Aorta (tissue), 5 donors: ENCODE data around the gene CCL21. TPM values are rescaled to one million over a fixed set of nuclear protein-coding genes. Genes with fewer than 3 reads are reported as not detected.
"Not testable (repeated sequence)": the region's sequence is repeated elsewhere in the genome, so short reads cannot be mapped to it uniquely, and the experiment has no call there.

ENCODE experiments used
- ATAC-seq: fragments of 200-7000 bp; cut with Tn5 transposase; one replicate; pipeline ENCODE4 v1.9.1; 2022; ENCODE audit warnings: moderate library complexity; ENCODE audit not compliant: low FRiP score
- DNase-seq, 2 donors: peaks; one replicate each; pipeline ENCODE4 v3.0.0-alpha.2; 2020
- H3K27ac ChIP-seq, 2 donors: one replicate each; pipeline ENCODE4 v1.5.1; 2013; ENCODE audit warnings: low read length in 2 of 2, mild to moderate bottlenecking in 2 of 2, moderate library complexity in 2 of 2, control low read depth in 1 of 2, inconsistent platforms in 1 of 2, low read depth in 1 of 2
- H3K27me3 ChIP-seq, 2 donors: one replicate each; pipeline ENCODE4 v1.6.1; 2013; ENCODE audit warnings: control low read depth in 1 of 2, low read length in 1 of 2, mild to moderate bottlenecking in 1 of 2, moderate library complexity in 1 of 2; ENCODE audit not compliant: insufficient read depth in 2 of 2, control insufficient read depth in 1 of 2
- H3K36me3 ChIP-seq, 2 donors: one replicate each; pipeline ENCODE4 v1.6.1; 2013; ENCODE audit warnings: control low read depth in 1 of 2, low read length in 1 of 2, mild to moderate bottlenecking in 1 of 2; ENCODE audit not compliant: insufficient read depth in 2 of 2, control insufficient read depth in 1 of 2
- H3K4me1 ChIP-seq, 2 donors: one replicate each; pipeline ENCODE4 v1.6.1; 2013; ENCODE audit warnings: low read length in 2 of 2, control low read depth in 1 of 2, mild to moderate bottlenecking in 1 of 2, moderate library complexity in 1 of 2; ENCODE audit not compliant: insufficient read depth in 2 of 2, control insufficient read depth in 1 of 2
- H3K4me3 ChIP-seq, 2 donors: one replicate each; pipeline ENCODE4 v1.5.1; 2013; ENCODE audit warnings: low read length in 2 of 2, control low read depth in 1 of 2, mild to moderate bottlenecking in 1 of 2
- H3K9me3 ChIP-seq: one replicate; pipeline ENCODE4 v1.6.1; 2013; ENCODE audit warnings: mild to moderate bottlenecking, low read length; ENCODE audit not compliant: control insufficient read depth
- WGBS, 2 donors: extraction: QIAGEN DNeasy Blood & Tissue Kit; methylation state at CpG; one replicate each; pipeline ENCODE4 v1.1.7; 2013; 5-methylcytosine and 5-hydroxymethylcytosine counted together
- intact Hi-C, 2 donors: fragments of 100-400 bp; cut with DNase I; formaldehyde crosslinking; loops; one replicate each; pipeline versions ENCODE4 v1.14.2 to v1.15.0; 2022
- long read RNA-seq, 2 donors: library from polyadenylated mRNA; unstranded; transcript quantifications; one replicate each; pipeline ENCODE4 v2.0.0, GENCODE V29; 2020 to 2021
- polyA plus RNA-seq, 2 donors: library from polyadenylated mRNA; stranded (reverse); fragments of 200-250 nt; gene quantifications; one replicate each; pipeline ENCODE4 v1.2.3, GENCODE V29; 2013
- total RNA-seq, 2 donors: library from RNA; stranded (reverse); fragmentation: NEBNext Ultra II Directional; extraction: Animal tissue kit (Norgen Biotek cat#: 25700); gene quantifications; one replicate each; pipeline ENCODE4 v1.2.1, GENCODE V29; 2021
- donor health status: healthy with polysubstance abuse.
- donor health status: Bipolar disorder and iron deficiency.
- donor health status: DM: no; HTN: no; CAD: no.
- donor health status: DM: no; HTN: no; CAD: no.
- donor health status: DM: yes; HTN: yes; CAD: no.

Gene CCL21, protein sequence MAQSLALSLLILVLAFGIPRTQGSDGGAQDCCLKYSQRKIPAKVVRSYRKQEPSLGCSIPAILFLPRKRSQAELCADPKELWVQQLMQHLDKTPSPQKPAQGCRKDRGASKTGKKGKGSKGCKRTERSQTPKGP
- total RNA-seq (10 to 100 TPM; 13.0 to 29.1 TPM), polyA plus RNA-seq (1 to 10 TPM; 1.4 to 2.4 TPM)
- long read RNA-seq, donor 1, partial matches to known transcripts = 0 of 3 reads
- long read RNA-seq, donor 1, other reads (novel, unspliced or antisense) = 0 of 3 reads
- long read RNA-seq, donor 2, partial matches to known transcripts = 3 of 6 reads
- long read RNA-seq, donor 2, other reads (novel, unspliced or antisense) = 0 of 6 reads

- Histone ChIP-seq H3K27me3 (no peaks in the 10 kb centered on the region), H3K4me3 (no peak within 1 kb of the TSS), H3K9me3 (no peaks in the 10 kb centered on the region), H3K27ac (no peak within 1 kb of the TSS), H3K4me1 (no peaks in the 10 kb centered on the region), H3K36me3 (no peaks in the 10 kb centered on the region)
- intact Hi-C loops = no loop called here
- ATAC-seq (peak; percentile 59), DNase-seq (peak in 1 of 2 donors; percentile 70)
- 31 to 35% methylated on average over 2 of the region's 2 CpGs for WGBS, 2 donors
These were observed at the start of gene CCL21 for GRCh38 chr9:34710023-34710422. Gene CCL21 (minus strand): TSS chr9:34710136. CDS start chr9:34710066, 70 bp downstream.

DNA sequence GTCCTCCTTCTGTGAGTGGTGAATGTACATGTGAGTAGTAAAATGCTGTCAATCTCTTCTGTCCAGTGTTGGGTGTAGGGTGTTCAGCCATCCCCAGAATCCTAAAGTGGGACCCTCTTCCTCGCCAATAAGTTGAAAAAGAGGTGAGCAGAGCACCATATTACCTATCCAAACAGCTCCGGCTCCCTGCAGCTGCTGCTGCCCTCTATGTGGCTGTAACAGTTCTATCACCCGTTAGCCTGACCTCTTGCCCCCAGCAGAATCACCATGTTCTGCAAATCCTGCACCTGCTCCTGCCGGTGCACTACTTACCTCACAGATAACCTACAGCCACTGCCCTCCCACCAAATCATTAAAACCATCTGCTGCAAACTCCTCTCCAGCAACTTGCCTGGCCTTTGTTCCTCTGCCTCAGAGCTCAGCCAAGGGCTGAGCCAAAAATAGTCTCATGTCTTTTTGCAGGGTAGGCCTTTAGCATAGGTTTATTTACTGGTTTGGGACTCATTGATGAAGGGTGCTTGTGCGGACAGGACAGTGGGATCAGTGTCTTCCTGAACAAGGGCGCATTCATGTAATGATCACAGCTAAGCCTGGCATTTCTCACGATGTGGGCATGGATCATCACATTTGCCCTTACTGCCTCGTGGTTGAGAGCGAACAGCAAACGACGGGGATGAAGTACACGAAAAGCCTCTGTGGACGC is 49.6 kb upstream of the CCL21 start:
- intact Hi-C loops = no loop called here
- no peaks in the 10 kb centered on the region for H3K9me3 ChIP-seq

GRCh38 chr9:34750320-34750719 is 40.4 kb upstream of the CCL21 start:
- H3K4me3 ChIP-seq, ATAC-seq, intact Hi-C loops, H3K27me3 ChIP-seq, H3K9me3 ChIP-seq, H3K36me3 ChIP-seq, H3K4me1 ChIP-seq, DNase-seq, H3K27ac ChIP-seq: not testable (repeated sequence)
- 39 to 46% methylated on average over 2 of the region's 2 CpGs for WGBS, 2 donors

More for the DNA sequence above, 49.6 kb upstream of the CCL21 start:
- ATAC-seq (no peak), DNase-seq (no peak)
- Histone ChIP-seq H3K4me1 (no peaks in the 10 kb centered on the region), H3K27ac (no peak overlapping the region), H3K27me3 (no peaks in the 10 kb centered on the region), H3K4me3 (no peak overlapping the region), H3K36me3 (no peaks in the 10 kb centered on the region)
- WGBS, 2 donors = 82 to 83% methylated on average over 13 of the region's 13 CpGs

DNA sequence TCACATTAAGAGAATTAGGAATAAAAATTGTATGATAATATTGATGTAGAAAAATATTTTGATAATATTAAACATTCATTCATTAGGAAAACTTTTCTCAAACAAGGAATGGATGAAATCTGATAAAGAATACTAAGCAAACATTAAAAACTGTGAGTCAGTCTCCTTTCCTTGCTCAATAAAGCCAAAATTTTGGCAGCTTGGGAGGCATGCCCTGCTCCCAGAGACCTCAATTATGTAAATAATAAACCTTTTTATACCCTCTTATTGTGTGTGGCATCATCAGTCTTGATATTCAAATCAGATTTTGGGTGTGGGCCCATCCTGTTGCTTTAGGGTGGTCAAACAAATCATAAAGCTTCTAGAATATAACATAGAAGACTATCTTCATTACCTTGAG is 36.6 kb upstream of the CCL21 start:
- intact Hi-C loops = no loop called here
- DNase-seq (no peak), ATAC-seq (no peak)
- Histone ChIP-seq H3K27ac (no peak overlapping the region), H3K36me3 (no peaks in the 10 kb centered on the region), H3K4me3 (no peak overlapping the region), H3K9me3 (peaks cover 2% of the 10 kb centered on the region), H3K4me1 (no peaks in the 10 kb centered on the region), H3K27me3 (no peaks in the 10 kb centered on the region)

DNA sequence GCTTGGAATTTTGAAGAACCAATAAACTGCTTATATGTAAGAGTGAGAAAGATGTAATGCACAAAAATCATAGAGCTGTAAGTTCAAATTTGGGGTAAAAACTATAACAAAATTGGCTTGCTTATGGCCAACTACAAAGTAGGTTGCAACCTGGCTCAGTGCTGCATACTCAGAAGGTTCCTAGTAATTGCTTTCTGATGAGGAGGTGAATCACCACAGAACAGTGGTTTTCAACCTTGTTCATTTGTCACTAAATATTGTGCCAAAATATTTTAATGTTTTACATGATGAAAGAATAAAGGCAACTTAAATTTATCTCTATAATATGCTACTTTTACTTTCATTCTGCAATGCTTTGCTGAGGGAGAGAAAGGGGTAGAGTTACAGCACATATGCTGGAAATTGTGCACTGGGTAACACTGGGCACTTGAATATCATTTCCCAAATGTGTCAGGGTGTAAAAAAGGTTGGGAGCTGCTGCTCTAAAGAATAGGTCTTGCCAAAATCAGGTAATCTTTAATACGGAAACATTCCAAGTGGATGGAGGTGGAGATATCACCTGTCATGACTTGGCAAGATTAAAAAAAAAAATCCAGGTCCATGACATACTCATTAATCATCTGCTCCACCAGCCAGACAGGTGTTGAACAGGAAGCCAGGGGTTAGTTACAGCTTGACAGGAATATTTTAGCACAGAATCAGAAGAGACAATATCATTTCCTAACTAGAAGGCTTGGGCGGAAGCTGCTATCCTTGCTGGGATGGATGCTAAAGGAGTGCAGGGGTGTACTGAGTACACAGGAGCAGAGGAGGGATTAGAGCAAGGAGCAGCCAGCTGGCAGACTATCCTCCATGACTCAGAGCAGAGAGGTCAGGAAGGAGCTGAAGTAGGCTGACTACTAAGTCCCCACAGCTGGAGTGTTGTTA is 34.6 kb upstream of the CCL21 start:
- H3K27me3 ChIP-seq = no peaks in the 10 kb centered on the region
- WGBS, 2 donors = 62 to 66% methylated on average over 2 of the region's 2 CpGs
- no peaks in the 10 kb centered on the region for H3K36me3 ChIP-seq
- no peaks in the 10 kb centered on the region for H3K4me1 ChIP-seq
- peaks cover 2% of the 10 kb centered on the region for H3K9me3 ChIP-seq
- peak in 1 of 2 donors; percentile 69 for DNase-seq
- no peak overlapping the region for H3K27ac ChIP-seq
- intact Hi-C loops = no loop called here
- ATAC-seq = peak; percentile 57
- H3K4me3 ChIP-seq = no peak overlapping the region

GRCh38 chr9:34742710-34743109 is 32.8 kb upstream of the CCL21 start:
- H3K4me3 ChIP-seq = no peak overlapping the region
- H3K9me3 ChIP-seq = no peaks in the 10 kb centered on the region
- H3K36me3 ChIP-seq = no peaks in the 10 kb centered on the region
- H3K27me3 ChIP-seq = no peaks in the 10 kb centered on the region
- intact Hi-C loops = no loop called here
- WGBS, 2 donors = 86% methylated on average over 2 of the region's 2 CpGs
- DNase-seq = no peak
- ATAC-seq = no peak
- H3K4me1 ChIP-seq = no peaks in the 10 kb centered on the region
- H3K27ac ChIP-seq = no peak overlapping the region

DNA sequence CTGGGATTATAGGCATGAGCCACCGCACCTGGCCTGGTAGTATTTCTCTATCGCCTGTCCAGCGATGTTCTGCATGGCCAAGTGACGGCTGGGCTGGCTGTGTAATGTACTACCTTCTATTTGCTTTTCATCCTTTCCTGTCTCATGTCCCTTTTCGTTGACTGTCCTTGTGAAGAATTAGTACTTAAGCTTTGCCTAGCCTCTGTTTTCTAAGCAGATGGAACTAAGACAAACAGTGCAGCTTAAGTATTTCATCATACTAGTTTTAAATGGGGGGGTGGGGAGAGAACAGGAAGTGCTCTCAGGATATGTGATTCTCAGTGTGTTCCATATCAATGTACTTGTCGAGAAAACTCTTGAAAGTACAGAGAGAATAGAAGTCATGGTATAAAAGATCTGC is 31.7 kb upstream of the CCL21 start:
- Histone ChIP-seq H3K9me3 (no peaks in the 10 kb centered on the region), H3K4me3 (no peak overlapping the region), H3K27ac (no peak overlapping the region), H3K36me3 (no peaks in the 10 kb centered on the region), H3K4me1 (no peaks in the 10 kb centered on the region), H3K27me3 (no peaks in the 10 kb centered on the region)
- 76 to 79% methylated on average over 6 of the region's 6 CpGs for WGBS, 2 donors
- no peak for ATAC-seq
- no peak for DNase-seq
- intact Hi-C loops = no loop called here

- DNase-seq, H3K9me3 ChIP-seq, H3K27me3 ChIP-seq, H3K36me3 ChIP-seq, ATAC-seq, intact Hi-C loops, H3K4me3 ChIP-seq, H3K4me1 ChIP-seq, H3K27ac ChIP-seq: not testable (repeated sequence)
- WGBS, 2 donors = 97% methylated on average over 13 to 27 of the region's 27 CpGs
These were observed 30.2 kb upstream of the CCL21 start for GRCh38 chr9:34740176-34740575.
